GM10266 (cell line): Measurements from ENCODE around the gene NANOS1.

Experiments
- DNase-seq: peaks from one replicate; pipeline ENCODE4 v3.0.0; 2012; ENCODE audit errors: extremely low spot score
- TF ChIP-seq, protein P1 (sequence below): IDR thresholded peaks from 2 replicates; pipeline ENCODE4 v1.5.1; 2012; ENCODE audit warnings: mild to moderate bottlenecking, low read depth; ENCODE audit not compliant: control insufficient read depth, insufficient read depth; ENCODE audit errors: missing control alignments

The NANOS1 gene

DNA sequence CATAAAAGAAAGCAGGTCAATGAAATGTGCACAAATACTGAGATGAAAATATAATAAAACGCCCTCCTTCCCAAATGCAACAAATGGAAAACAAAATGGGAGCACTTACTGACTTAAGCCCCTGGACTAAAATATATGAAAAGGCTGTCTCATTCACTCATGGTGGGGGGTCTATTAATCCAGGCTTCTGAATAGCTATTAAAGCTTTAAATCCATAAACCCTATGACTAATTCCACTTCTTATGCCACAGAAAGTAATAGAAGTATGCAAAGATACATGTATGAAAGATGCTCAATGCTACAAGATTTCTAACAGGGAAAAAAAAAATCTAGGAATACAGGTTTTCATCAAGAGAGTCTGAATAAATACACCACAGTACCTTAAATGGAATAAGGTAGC, 30.6 kb downstream of the NANOS1 start:
- TF ChIP-seq, protein P1, sequence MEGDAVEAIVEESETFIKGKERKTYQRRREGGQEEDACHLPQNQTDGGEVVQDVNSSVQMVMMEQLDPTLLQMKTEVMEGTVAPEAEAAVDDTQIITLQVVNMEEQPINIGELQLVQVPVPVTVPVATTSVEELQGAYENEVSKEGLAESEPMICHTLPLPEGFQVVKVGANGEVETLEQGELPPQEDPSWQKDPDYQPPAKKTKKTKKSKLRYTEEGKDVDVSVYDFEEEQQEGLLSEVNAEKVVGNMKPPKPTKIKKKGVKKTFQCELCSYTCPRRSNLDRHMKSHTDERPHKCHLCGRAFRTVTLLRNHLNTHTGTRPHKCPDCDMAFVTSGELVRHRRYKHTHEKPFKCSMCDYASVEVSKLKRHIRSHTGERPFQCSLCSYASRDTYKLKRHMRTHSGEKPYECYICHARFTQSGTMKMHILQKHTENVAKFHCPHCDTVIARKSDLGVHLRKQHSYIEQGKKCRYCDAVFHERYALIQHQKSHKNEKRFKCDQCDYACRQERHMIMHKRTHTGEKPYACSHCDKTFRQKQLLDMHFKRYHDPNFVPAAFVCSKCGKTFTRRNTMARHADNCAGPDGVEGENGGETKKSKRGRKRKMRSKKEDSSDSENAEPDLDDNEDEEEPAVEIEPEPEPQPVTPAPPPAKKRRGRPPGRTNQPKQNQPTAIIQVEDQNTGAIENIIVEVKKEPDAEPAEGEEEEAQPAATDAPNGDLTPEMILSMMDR, result no peak
- DNase-seq, result no peak

DNA sequence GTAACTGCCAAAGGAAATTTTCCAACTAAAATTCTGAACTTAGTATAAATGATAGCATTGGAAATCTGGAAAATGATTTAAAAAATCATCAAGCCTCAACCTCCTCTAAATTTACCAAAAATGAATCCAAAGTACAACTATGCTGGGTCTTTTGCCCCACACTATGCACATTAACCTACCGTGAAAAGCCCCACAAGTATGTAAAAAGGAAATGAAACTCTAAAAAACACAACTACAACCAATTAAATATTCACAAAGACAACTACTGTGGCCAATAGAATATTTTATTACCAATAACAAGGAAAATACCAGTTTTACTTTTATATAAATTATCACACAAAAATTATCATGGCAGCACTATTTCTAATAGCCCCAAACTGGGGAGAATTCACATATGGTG, 31.8 kb downstream of the NANOS1 start:
- TF ChIP-seq, protein P1, result no peak
- DNase-seq, result no peak

DNA sequence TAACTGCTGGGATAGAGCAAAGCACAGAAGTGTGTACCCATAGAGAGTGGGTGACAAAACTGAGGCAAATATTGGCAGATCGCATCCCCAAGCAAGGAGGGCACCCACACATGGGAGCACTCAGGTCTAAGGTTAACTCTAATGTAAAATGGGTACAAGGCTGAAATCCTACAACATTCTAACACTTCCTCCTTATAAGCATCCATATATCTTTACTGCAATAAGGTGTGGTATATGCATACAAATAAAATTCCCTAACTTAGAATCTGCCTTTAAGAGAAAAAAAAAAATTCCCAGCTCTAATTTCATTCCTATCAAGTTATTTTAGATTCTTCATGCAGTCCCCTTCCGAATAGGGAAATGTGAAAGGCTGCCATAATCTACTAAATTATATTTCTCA, 32.4 kb downstream of the NANOS1 start:
- DNase-seq, result no peak
- TF ChIP-seq, protein P1, result no peak

DNA sequence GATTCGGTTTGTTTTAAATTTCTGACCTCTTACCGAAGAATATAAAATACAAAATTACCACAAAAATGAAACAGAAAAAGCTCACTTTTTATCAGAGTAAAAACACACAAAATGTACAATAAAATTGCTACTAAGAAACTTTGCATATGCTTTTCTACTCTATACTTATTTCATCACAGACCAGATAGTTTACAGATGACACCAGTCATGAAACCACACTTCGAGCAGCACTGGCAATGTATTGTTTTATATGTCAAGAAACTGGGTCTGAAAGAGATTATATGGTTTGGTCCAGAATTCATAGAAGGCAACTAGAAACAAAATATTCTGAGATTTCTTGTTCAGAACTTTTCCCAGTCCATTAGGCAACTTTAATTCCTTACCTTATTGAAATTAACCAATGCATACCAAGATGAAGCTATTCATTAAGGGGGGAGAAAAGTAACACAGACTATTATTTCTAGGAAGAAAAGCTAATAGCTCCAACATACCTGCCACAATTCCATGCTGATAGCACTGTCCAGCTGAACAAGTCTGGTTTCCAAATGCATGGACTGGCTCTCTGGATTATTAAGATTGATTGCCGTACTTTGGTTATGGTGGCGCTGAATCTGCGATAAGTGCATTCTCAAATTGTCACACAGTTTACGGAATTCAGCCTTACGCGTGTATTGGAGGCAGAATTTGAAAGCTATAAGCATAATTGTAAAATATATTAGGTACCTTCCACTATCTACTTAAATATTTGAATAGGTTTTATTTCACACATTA, 41.1 kb downstream of the NANOS1 start:
- TF ChIP-seq, protein P1, result no peak
- no peak for DNase-seq

DNA sequence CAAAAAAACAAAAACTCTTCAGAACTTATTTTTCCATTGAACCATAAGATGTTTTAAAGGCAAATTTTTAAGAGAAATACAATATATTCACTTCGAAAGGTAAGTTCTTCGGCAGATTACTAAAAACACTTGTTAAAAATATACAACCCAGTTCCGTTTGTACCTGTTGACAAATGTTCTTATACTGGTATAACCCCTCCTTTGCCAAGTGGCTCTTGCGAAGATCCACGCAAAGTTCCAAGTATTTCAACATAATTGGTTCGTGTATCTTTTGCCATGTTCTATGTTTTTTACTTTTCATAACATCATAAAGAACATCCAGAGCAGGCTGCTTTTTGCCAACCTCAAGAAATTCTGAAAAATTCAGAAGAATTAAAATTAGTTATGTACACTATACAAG, 44.1 kb downstream of the NANOS1 start:
- TF ChIP-seq, protein P1, result no peak
- DNase-seq, result no peak

DNA sequence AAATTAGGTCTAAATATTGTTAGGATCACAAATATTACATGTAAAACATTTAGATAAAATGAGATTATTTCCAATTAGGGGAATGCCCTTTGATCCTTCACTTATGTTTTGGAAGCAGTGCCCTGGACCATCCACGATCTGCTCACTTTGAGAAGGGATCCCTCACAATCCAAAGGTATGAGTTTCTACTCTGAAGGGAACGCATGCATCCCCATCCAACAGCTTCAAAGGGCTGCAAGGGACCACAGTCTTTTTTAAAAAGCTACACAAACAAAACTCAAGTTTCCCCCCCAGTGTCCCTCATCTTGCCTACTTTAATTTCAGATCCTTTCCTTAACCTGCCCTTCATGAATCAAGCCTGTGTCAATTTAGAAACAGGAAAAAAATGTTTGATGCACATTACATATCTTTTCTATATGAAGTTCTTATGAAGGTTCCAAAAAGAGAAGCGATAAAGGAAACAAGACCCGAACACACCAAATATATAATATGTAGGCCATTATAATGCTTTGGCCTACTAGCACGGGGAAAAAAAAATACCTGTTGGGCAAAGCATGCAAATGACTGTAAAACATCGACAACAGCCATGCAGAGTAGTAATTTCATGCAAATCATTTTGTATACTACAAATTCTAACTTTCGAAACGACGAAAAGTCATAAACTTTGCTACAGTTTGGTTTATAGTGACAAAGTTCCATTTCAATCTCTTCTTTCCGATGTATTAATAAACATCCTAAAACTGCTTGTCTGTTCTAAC, 49.1 kb downstream of the NANOS1 start:
- DNase-seq, result no peak
- TF ChIP-seq, protein P1, result no peak
